K562 (cell line): ENCODE results near the gene TRERF1. TPM values are rescaled to one million over a fixed set of nuclear protein-coding genes. Genes with fewer than 3 reads are reported as not detected.

ENCODE experiments used
- BRD4 ChIP-seq: fragments of 200-600 bp; sonication (generic); IDR thresholded peaks from 2 replicates; pipeline ENCODE4 v1.6.1; 2017; ENCODE audit warnings: inconsistent platforms
- CC2D1A ChIP-seq: fragments of 450-650 bp; IDR thresholded peaks from 2 replicates; pipeline ENCODE4 v1.6.1; 2017; ENCODE audit warnings: mild to moderate bottlenecking
- EGR1 ChIP-seq: fragments of 450-650 bp; conservative IDR thresholded peaks from 2 replicates; pipeline ENCODE4 v1.6.1; 2017; ENCODE audit warnings: mild to moderate bottlenecking
- MXD1 ChIP-seq: fragments of 250-450 bp; sonication (Bioruptor Pico); IDR thresholded peaks from 2 replicates; pipeline ENCODE4 v1.8.0; 2021; ENCODE audit warnings: borderline replicate concordance, mild to moderate bottlenecking, moderate library complexity; ENCODE audit not compliant: poor library complexity, severe bottlenecking
- PML ChIP-seq: IDR thresholded peaks from 2 replicates; pipeline ENCODE4 v1.6.1; 2012; ENCODE audit warnings: low read length, inconsistent platforms
- POLR2B ChIP-seq: fragments of 450-650 bp; IDR thresholded peaks from 2 replicates; pipeline ENCODE4 v1.6.1; 2018; ENCODE audit warnings: low read depth; ENCODE audit not compliant: partially characterized antibody
- PYGO2 ChIP-seq: fragments of 450-650 bp; IDR thresholded peaks from 2 replicates; pipeline ENCODE4 v1.6.1; 2016; ENCODE audit warnings: mild to moderate bottlenecking, missing genetic modification characterization, moderate library complexity, missing compliant biosample characterization
- REST ChIP-seq, 2 experiments: fragments of 450-650 bp; formaldehyde crosslinking in 1 of 2; IDR thresholded peaks; 2 replicates each; pipeline versions ENCODE4 v1.4.0 to v1.6.1; 2014 to 2020; ENCODE audit warnings: mild to moderate bottlenecking in 2 of 2, borderline replicate concordance in 1 of 2, low read depth in 1 of 2
- SNIP1 ChIP-seq: fragments of 450-650 bp; IDR thresholded peaks from 2 replicates; pipeline ENCODE4 v1.7.1; 2017; ENCODE audit warnings: low read depth, mild to moderate bottlenecking
- TEAD1 ChIP-seq, 2 experiments: fragments of 450-650 bp in 1 of 2; sonication (generic) in 1 of 2; formaldehyde crosslinking; IDR thresholded peaks; 2 replicates each; pipeline versions ENCODE4 v1.4.0 to v1.8.0; 2020 to 2022; ENCODE audit warnings: mild to moderate bottlenecking in 2 of 2, missing genetic modification reagents in 1 of 2
- ZNF57 ChIP-seq: fragments of 450-650 bp; formaldehyde crosslinking; IDR thresholded peaks from 2 replicates; pipeline ENCODE4 v1.4.0; 2020; ENCODE audit warnings: mild to moderate bottlenecking, moderate library complexity
- ZNF592 ChIP-seq: fragments of 450-650 bp; IDR thresholded peaks from 2 replicates; pipeline ENCODE4 v1.6.1; 2017; ENCODE audit warnings: antibody characterized with exemption, mild to moderate bottlenecking
- polyA plus RNA-seq, 8 experiments: library from polyadenylated mRNA; depleted of rRNA in 4 of 8; stranded (reverse) in 5 of 8; unstranded in 3 of 8; fragments of >200 nt; fragmentation: Nextera tagmentation in 2 of 8; fragmentation: Illumina TruSeq in 1 of 8; extraction: Ambion mirVana in 2 of 8; extraction: Trizol in 1 of 8; gene quantifications; 2 replicates each; pipeline versions ENCODE4 v1.2.1 to v1.2.3, GENCODE V29; 2011 to 2014; ENCODE audit warnings: inconsistent platforms in 1 of 8, missing spikeins in 1 of 8
- total RNA-seq, 7 experiments: library from RNA; depleted of rRNA in 6 of 7; stranded (reverse); fragments of >200 nt in 6 of 7; fragmentation: Illumina TruSeq in 2 of 7; extraction: Trizol in 2 of 7; gene quantifications; 2 replicates each; pipeline versions ENCODE4 v1.2.1 to v1.2.3, GENCODE V29; 2011 to 2021; ENCODE audit warnings: low replicate concordance in 1 of 7
- TF ChIP-seq, protein P1 (sequence below): fragments of 250-450 bp; sonication (Bioruptor Pico); IDR thresholded peaks from 2 replicates; pipeline ENCODE4 v1.6.1; 2021; ENCODE audit warnings: mild to moderate bottlenecking

Gene TRERF1
- total and polyA plus RNA-seq, 9 of the 15 experiments (the other 6 are each of a cell fraction or from before 2014, with no cell fraction given) = 0.04 to 0.20 (median 0.07) TPM; not detected in 3

DNA sequence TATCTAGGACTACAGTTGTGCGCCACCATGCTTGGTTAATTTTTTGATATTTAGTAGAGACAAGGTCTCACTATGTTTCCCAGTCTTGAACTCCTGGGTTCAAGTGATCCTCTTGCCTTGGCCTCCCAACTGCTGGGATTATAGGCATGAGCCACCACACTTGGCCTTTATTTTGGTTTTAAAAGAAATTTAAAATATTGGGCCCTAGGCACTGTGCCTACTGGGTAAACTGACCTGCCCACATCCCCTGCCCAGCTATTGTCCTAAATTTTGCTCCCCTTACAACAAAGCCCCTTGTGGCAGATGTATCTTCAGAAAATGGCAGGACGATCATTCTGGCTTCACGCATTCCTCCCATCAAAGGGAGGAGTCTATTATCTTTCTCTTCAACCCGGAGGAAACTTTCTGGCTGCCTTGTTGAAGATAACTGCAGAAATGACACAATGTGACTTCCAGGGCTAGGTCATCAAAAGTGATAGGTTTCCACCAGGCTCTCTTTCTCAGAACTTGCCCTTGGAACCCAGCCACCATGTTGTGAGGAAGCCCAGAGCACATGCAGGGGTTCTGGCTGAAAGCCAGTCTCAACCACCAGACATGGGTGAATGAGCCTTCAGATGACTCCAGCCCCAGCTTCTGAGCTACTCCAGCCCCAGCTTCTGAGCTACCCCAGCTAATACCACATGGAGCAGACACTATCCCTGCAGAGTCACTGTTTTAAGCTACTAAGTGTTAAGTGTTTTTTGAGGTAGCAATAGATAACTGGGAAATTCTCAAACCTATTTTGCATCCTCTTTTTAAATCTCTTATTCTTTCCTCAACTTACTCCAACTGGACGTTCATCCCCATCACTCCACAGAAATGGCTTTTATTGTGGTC is 252.4 kb downstream of the TRERF1 start (continued):
- TF ChIP-seq ZNF57 (CRISPR knock-in tag) = 0 out of 2 replicates have a peak, but pooled peaks have one; percentile 23
- peak; percentile 77 to 96; a peak in 3 of 4 replicates for TF ChIP-seq TEAD1 (CRISPR knock-in tag; IDR thresholded peaks at IDR 0.05)
- TF ChIP-seq MXD1 (CRISPR knock-in tag) = peak; percentile 57
- TF ChIP-seq, protein P1, sequence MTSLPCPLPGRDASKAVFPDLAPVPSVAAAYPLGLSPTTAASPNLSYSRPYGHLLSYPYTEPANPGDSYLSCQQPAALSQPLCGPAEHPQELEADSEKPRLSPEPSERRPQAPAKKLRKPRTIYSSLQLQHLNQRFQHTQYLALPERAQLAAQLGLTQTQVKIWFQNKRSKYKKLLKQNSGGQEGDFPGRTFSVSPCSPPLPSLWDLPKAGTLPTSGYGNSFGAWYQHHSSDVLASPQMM (CRISPR knock-in tag) = no peak
- peak; percentile 28; the same call in 1 of the 2 replicates for TF ChIP-seq EGR1
- peak; percentile 91 for TF ChIP-seq ZNF592
- peak; percentile 48 for TF ChIP-seq REST (IDR thresholded peaks at IDR 0.05; ENCODE audit: borderline replicate concordance)
- 0 out of 2 replicates have a peak, but pooled peaks have one; percentile 37 for TF ChIP-seq REST (CRISPR knock-in tag; IDR thresholded peaks at IDR 0.05; ENCODE audit: low read depth)
- TF ChIP-seq SNIP1 = no peak
- TF ChIP-seq BRD4 = no peak
- no peak for TF ChIP-seq POLR2B
- TF ChIP-seq PYGO2 (tag) = no peak
- TF ChIP-seq PML = peak; percentile 98
- TF ChIP-seq CC2D1A = peak; percentile 98; the same call in 1 of the 2 replicates
